HG03025 (cell line): Measurements from ENCODE around the gene GALNT2.

Experiments
- ATAC-seq: cut with Tn5 transposase; IDR thresholded peaks from one replicate; pipeline ENCODE4 v1.9.1; 2021; ENCODE audit warnings: mild to moderate bottlenecking, moderate library complexity; ENCODE audit not compliant: unreplicated experiment, low FRiP score

Gene GALNT2

DNA sequence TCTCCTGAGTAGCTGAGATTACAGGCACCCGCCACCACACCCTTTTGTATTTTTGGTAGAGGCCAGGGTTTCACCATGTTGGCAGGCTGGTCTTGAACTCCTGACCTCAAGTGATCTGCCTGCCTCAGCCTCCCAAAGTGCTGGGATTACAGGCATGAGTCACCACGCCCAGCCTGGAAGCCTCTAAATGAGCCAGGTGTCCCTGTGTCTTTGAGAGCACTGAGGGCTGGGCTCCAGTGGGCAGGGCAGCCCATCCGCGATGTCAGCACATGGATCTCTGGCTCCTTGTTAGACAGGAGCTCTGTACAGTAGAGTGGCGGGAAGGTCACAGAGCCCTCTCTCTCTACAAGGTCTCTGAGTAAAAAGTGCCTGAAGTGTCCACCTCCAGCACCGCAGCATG, 234.8 kb downstream of the GALNT2 start:
- ATAC-seq = no peak

DNA sequence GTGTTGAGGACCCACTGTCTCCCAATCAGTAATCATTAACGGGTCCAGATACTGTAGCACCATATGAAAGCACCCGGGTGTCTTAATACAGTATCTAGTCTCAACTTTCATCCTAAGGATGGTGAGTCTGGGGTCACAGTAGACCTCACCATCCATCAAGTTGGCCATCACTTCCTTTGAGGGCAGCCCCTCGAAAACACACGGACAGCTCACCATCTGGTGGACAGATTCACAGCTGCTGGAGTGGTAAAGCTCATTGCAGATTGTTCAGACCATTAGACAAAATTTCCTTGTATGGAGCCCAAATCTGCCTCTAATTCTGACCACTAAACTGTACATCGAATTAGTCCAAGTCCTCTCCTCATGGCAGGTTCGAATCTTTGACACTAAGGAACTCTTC, 236.0 kb downstream of the GALNT2 start:
- ATAC-seq = no peak

DNA sequence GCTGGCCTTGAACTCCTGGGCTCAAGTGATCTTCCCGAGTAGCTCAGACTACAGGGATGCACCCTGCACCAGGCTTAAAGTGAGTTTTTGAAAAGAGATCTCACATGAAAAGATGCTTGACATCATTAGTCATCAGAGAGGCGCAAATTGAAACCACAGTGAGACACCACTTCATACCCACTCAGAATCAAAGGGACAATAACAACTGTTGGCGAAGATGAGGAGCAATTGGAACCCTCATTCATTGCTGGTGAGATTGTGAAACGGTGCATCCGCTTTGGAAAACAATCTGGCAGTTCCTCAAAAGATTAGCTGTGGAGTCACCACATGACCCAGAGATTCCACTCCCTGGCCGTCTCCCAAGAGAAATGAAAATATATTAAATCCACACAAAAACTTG, 236.8 kb downstream of the GALNT2 start:
- ATAC-seq = no peak

DNA sequence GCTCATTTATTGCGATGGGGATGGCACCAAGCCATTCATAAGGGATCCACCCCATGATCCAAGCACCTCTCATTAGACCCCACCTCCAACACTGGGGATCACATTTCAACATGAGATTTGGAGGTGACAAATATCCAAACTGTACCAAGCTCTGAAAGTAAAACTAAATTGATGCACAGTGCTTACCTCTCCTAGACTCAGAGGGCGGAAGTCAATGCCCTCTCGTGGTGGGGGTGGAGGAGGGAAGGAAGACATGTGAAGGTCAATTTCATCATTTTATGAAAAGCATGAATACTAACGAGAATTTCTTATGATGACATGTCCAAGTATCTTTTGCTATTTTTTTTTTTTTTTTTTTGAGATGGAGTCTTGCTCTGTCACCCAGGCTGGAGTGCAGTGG, 239.1 kb downstream of the GALNT2 start:
- ATAC-seq = no peak

GRCh38 chr1:230307213-230307612, 240.2 kb downstream of the GALNT2 start:
- ATAC-seq = no peak

GRCh38 chr1:230308039-230308438, 241.0 kb downstream of the GALNT2 start:
- no peak for ATAC-seq

GRCh38 chr1:230308821-230309220, 241.8 kb downstream of the GALNT2 start:
- ATAC-seq = no peak

- no peak for ATAC-seq
These were observed 242.7 kb downstream of the GALNT2 start for GRCh38 chr1:230309646-230310177.

DNA sequence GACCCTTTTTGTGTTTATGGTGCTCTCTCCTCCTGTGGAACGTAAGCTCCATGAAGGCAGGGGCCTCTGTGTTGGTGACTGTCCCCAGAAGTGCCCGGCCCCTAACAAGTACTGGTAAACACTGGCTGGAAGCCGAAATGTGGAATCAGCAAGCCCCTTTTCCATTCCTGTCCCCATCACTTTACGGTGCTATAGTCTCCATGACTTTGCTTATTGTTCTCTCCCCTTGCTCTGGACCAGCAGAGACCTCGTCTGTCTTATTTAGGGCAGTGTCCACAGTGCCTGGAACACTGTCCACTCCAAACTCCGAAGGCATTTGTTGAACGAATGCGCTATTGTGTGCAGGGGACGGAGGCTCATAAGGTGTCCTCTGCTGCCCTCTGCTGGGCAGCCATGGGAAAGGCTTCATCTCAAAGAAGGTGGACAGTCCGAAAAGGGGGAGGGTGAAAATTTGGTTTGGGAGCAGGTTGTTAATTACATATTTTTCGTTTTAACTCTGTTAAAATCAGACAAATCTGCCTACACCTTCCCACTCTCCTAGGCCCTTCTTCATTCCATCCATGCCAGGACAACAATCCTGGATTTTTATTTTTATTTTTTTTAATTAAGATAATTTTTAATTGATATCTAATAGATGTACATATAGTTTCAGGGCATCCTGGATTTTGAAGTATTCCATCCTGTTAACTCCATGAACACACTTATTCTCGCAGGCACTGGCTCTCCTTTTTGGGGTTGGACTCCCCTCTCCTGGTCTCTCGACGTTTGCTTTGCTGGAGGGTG, 243.5 kb downstream of the GALNT2 start:
- no peak for ATAC-seq

- no peak for ATAC-seq
These were observed 245.6 kb downstream of the GALNT2 start for GRCh38 chr1:230312676-230313075.

DNA sequence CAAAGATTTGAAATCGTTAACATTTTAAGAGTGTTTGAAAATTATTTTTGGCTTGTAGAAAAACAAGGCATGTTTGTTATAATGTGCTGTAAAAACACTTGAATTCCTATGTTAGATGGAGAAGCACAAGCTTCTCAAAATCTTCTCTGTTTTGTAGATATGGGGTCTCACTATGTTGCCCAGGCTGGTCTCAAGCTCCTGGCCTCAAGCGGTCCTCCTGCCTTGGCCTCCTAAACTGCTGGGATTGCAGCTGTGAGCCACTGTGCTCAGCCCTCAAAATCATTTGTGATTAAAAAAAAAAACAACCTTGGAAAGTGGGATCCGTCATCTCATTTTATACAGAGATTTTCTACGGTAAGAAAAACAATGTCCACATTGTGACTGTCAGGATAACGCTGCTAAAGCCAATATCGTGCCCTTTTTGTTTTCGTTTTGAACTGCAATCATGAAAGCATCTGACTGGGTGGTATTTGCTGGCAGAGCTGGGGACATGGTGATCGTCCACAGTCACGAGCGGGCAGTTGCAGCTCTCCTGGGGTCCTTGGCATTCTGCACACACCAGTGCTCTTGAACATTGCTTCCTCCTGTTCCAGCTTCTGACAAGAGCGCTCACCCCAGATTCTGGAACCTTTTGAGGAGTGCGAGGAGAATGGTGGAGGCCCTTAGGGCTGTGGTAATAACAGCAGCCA, 246.6 kb downstream of the GALNT2 start:
- ATAC-seq = no peak

DNA sequence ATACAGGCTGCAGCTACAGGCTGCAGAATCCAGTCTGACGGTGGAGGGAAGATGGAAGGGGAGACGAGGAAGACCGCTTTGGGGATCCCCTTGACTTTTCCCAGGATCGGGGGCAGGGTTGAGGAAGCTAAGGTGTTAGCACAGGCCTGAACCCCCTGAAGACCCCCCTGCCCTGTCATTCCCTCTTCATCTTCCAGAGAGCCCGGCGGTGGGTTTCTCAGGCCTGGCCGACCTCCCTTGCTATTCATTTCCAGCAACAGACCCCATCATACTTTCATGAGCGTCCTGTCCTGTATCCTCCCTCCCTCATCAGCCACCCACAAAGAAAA, 247.1 kb downstream of the GALNT2 start:
- ATAC-seq = no peak

GRCh38 chr1:230315099-230315498, 248.1 kb downstream of the GALNT2 start:
- no peak for ATAC-seq

GRCh38 chr1:230316864-230317745, 250.1 kb downstream of the GALNT2 start:
- ATAC-seq = no peak

DNA sequence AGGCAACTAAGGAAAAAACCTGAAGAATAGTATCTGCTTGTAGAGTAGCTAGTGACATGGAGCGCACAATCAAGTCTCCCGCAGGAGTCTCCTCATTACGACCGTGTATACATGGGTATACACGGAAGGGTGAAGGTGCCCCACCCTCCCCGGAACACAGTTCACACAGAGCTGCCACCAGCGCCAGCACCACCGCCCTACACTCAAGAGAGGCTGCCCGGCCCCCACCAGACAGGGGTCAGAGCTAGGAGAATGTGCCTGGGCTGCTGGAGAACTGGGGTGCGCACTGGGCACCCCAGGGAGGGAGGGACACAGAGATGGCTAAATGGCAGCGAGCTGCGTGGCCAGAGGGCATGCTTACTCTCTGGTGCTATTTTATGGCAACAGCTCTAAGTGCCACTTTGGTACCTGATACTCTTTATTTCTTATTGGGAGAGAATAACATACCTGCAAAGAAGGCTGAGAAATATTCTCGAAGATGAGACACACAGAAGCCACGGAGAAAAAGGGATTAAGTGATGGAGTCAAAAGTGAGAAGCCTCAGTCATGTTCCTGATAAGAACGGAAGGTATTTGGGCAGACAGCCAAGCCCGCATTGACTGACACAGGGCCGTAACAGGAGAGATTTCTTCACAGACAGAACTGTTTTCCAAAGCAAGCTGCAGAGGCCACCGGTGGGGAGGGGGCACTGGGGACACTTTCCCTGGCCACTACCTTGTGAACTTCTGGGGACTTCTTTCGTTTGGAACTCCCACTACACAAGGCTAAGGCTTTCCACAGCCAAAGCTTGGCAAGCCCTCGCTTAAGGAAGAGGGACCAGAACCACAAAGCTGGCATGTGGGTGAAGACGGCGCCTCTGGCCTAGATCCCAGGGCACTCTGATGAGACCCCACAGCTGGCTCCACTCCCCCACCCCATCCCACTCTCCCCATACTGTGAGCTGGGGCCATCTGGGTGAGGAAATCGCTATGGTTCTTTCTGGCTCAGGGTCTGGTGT, 251.1 kb downstream of the GALNT2 start:
- ATAC-seq = no peak

GRCh38 chr1:230319014-230319747, 252.1 kb downstream of the GALNT2 start:
- ATAC-seq = no peak

DNA sequence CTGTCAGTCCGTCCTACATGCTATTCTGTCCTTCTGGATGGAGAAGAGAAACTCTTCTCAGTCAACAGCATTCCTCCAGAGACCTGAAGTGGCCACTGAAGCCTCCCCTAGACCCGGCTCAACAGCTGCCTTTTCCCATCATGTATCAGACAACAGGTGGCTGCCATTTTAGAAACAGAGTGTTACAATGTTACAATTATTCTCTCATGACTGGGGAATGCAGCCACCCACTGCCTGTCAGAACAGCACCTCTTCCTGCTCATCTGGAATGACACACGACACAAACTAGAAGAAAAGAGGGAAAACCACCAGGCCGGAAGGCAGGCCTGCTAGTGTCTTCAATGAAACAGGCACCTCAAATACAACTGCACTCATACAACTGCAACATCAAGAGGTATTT, 253.8 kb downstream of the GALNT2 start:
- no peak for ATAC-seq

DNA sequence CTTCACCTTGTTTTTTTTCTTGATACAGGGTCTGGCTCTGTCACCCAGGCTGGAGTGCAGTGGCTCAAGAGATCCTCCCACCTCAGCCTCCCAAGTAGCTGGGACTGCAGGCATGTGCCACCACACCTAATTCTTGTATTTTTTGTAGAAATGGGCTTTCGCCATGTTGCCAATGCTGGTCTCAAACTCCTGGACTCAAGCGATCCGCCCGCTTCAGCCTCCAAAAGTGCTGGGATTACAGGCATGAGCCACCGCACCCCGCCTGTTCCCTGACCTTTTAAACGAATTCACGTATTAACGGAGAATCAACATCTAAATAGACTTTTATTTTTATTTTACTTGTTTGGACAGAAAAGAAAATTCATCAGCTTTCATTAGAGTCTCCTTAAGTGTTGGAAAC, 254.3 kb downstream of the GALNT2 start:
- no peak for ATAC-seq

DNA sequence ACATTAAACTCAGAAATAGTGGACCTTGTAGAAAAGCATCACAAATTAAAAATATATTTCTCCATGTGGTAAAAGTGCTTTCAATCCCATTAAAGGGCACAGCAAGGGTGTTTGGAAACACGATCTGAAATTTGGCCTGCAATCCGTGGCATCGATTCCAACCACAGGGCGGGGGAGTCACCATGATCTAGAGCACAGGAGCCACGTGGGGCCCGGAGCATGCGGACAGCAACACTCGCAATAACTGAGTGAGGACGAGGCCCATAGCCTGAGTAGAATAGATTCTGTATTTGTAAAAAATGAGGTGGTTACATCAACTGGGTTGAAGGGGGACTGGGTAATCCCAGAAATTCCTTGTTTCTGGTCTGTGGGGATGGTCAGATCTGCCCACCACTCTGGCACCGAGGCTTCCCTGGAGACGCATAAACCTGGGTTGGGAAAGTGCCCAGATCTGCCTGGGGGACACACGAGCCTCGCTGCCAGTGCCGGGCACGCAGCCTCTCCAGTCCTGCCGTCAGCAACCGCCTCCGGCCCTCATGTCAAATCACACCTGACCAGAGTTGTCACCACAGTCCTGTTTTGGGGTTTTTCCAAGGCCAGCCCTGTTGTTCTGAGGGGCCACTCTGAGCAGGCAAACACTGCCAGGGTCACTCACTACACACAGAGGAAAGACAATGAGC, 254.8 kb downstream of the GALNT2 start:
- ATAC-seq = no peak
